Thoracic aorta (tissue), 2 donors: ENCODE measurements around the gene RHOJ. TPM values are rescaled to one million over a fixed set of nuclear protein-coding genes. Genes with fewer than 3 reads are reported as not detected.
A peak's percentile ranks its signal among the peaks of the same experiment; 100 is the strongest.

Source experiments
- ATAC-seq: fragments of 150-250 bp; one replicate; pipeline ENCODE4 v1.8.0; 2017; ENCODE audit warnings: low read depth; ENCODE audit not compliant: insufficient number of reproducible peaks, low FRiP score
- DNase-seq: peaks from one replicate; pipeline ENCODE4 v3.0.0-alpha.2; 2020; ENCODE audit warnings: low spot score
- H3K27ac ChIP-seq, 2 donors: fragments of 200-600 bp; sonication (generic); 1 replicate in 1 of 2; 2 replicates in 1 of 2; pipeline ENCODE4 v1.5.1; 2016; ENCODE audit warnings: mild to moderate bottlenecking in 2 of 2, moderate library complexity in 2 of 2
- H3K27me3 ChIP-seq: fragments of 200-600 bp; sonication (generic); replicated peaks from 2 replicates; pipeline ENCODE4 v1.6.0; 2016; ENCODE audit warnings: mild to moderate bottlenecking; ENCODE audit not compliant: insufficient read depth
- H3K36me3 ChIP-seq: fragments of 200-600 bp; sonication (generic); one replicate; pipeline ENCODE4 v1.5.1; 2016
- H3K4me1 ChIP-seq, 2 donors: fragments of 200-600 bp; sonication (generic); 1 replicate in 1 of 2; 2 replicates in 1 of 2; pipeline versions ENCODE4 v1.5.1 to v1.6.0; 2016; ENCODE audit warnings: low read depth in 2 of 2, mild to moderate bottlenecking in 1 of 2; ENCODE audit not compliant: control insufficient read depth in 1 of 2
- H3K4me3 ChIP-seq: fragments of 200-600 bp; sonication (generic); 2 replicates; pipeline ENCODE4 v1.5.1; 2016; ENCODE audit warnings: mild to moderate bottlenecking
- H3K9me3 ChIP-seq: fragments of 200-600 bp; sonication (generic); 2 replicates; pipeline ENCODE4 v1.5.1; 2016
- CTCF ChIP-seq: fragments of 200-600 bp; sonication (generic); IDR thresholded peaks from one replicate; pipeline ENCODE4 v1.5.1; 2019; ENCODE audit warnings: antibody characterized with exemption
- total RNA-seq, 2 donors: library from RNA; depleted of rRNA; stranded (reverse); fragments of >200 nt; gene quantifications; one replicate each; pipeline versions ENCODE4 v1.1.0 to v1.2.3, GENCODE V29; 2016

Gene RHOJ
- total RNA-seq, 2 donors from 2014 or later: 7.6 to 23.4 TPM

GRCh38 chr14:63295231-63295685, 91.0 kb downstream of the RHOJ start:
- no peak for TF ChIP-seq CTCF
- peak overlapping the region; percentile 64 for H3K4me3 ChIP-seq
- no peaks in the 10 kb centered on the region for H3K36me3 ChIP-seq
- H3K4me1 ChIP-seq: peaks cover 0 to 5% of the 10 kb centered on the region in 2 donors
- ATAC-seq (no peak), DNase-seq (no peak)
- peak overlapping the region; percentile 64 to 82 for H3K27ac ChIP-seq
- no peaks in the 10 kb centered on the region for H3K27me3 ChIP-seq
- H3K9me3 ChIP-seq: no peaks in the 10 kb centered on the region

DNA sequence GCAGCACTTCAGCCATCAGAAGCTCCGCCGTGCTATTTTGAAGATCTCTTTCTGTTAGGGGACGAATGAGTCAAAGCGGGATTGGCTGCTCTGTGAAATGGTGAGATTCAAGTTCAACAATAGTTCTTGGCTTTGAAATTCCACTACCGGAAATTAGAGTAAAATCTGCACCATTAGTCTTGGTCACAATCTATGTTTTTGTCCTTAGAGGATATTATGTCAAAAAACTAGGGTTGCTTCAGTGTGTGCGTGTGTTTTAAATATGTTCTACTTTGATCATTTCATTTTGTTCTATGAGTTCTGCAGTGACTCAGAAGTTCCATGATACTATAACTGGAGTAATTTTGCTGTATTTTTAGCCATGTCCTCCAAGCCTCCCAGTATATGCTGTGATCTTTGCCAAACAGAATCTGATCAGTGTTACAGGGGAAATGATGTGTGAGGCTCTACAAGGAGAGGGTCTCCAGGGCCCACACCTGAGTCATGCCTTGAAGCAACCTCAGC, 91.9 kb downstream of the RHOJ start:
- Histone ChIP-seq H3K27me3 (no peaks in the 10 kb centered on the region), H3K4me1 (peaks cover 0 to 5% of the 10 kb centered on the region in 2 donors)
- ATAC-seq: peak; percentile 51

DNA sequence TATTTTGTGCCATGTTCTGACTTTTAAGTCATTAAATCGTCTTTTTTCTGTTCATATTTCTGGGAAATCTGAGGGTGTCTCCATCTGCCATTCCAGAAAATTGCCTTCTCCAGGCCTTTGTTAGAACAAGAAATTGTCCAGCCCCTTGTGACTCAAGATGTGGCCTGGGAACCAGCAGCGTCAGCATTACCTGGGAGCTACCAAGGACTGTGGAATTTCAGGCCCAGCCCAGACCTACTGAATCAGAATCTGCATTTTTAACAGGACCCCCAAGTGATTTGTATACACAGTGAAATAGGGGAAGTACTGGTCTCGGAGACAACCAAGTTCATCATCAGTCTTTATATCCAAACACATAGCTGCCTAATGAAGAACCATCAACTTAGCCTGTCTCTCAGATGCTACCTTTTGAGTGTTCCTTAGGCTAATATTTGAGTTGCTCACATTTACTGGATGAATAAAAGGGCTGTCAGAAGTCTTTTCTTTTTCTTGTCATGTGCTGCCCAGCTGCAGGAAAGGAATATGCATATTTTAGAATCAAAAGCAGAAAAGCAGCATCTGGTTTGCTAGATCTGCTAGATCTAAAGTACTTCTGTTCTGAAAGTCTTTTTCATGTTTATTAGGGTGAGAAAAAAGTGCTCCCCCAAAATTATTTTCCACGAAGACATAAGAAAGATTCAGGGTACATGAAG, 93.3 kb downstream of the RHOJ start:
- H3K27ac ChIP-seq: no peak overlapping the region
- no peak for TF ChIP-seq CTCF
- no peaks in the 10 kb centered on the region for H3K36me3 ChIP-seq
- no peaks in the 10 kb centered on the region for H3K27me3 ChIP-seq
- H3K4me1 ChIP-seq: peaks cover 0 to 5% of the 10 kb centered on the region in 2 donors
- no peak for DNase-seq
- H3K9me3 ChIP-seq: no peaks in the 10 kb centered on the region
- no peak for ATAC-seq
- no peak overlapping the region for H3K4me3 ChIP-seq

More for the DNA sequence above, 91.9 kb downstream of the RHOJ start:
- H3K9me3 ChIP-seq: no peaks in the 10 kb centered on the region
- H3K27ac ChIP-seq: peak overlapping the region; percentile 64 to 82
- peak overlapping the region; percentile 64 for H3K4me3 ChIP-seq
- DNase-seq: no peak
- no peaks in the 10 kb centered on the region for H3K36me3 ChIP-seq
- TF ChIP-seq CTCF: no peak

DNA sequence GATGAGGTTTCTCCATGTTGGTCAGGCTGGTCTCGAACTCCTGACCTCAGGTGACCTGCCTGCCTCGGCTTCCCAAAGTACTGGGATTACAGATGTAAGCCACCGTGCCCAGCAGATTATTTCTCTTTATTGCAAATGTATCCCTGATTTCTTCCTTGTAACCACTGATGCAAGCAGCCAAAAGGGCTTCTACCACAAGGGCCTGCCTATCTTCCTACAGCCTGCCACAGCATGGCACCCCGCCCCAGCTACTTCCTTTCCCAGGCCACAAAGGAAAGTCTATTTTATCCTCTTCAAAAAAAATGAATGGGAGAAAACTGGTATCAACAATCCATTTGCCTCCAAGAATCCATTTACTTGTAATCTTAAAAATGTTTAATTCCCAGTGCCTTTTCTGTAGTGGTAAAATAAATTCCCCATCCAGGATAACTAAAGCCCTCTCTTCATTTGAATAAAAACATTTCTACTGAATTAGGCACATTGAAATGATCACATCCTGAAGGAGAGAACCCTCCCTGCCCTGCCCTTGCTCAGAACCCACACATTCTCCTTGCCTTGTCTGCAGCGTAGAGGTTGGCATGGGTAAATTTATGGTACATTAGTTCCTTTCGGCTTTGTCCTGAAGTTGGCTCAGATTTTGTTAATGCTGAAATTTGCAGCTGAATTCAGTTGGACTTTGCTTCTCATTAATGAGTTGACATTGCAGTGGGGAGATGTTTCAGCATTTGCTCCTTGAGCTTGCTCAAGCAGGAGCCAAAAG, 95.3 kb downstream of the RHOJ start:
- no peaks in the 10 kb centered on the region for H3K27me3 ChIP-seq
- H3K27ac ChIP-seq: no peak overlapping the region
- H3K9me3 ChIP-seq: no peaks in the 10 kb centered on the region
- H3K4me3 ChIP-seq: no peak overlapping the region
- H3K36me3 ChIP-seq: no peaks in the 10 kb centered on the region
- H3K4me1 ChIP-seq: peaks cover 0 to 5% of the 10 kb centered on the region in 2 donors
- TF ChIP-seq CTCF: no peak
- no peak for ATAC-seq
- no peak for DNase-seq

DNA sequence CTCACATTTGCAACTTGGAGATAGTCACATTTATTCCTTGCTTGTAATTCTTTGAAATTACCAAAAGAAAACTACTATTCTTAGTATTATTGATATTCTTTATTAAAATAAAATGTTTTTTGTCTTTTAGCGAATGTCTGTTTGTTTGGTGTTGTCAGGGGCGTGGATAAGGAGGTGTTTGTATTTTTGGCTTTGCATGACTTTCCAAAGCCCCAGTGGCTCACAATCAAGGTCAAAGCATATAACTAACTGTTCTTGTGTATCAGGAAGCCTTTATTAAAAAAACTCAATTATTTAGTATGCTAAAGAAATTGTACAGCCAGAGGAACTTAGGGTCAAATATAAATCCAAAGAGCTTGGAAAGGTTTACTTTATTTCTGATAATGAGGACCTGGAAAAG, 96.6 kb downstream of the RHOJ start:
- no peak for TF ChIP-seq CTCF
- no peaks in the 10 kb centered on the region for H3K9me3 ChIP-seq
- H3K4me1 ChIP-seq: peaks cover 0 to 5% of the 10 kb centered on the region in 2 donors
- H3K36me3 ChIP-seq: no peaks in the 10 kb centered on the region
- DNase-seq (no peak), ATAC-seq (no peak)
- no peak overlapping the region for H3K4me3 ChIP-seq
- no peak overlapping the region for H3K27ac ChIP-seq
- no peaks in the 10 kb centered on the region for H3K27me3 ChIP-seq
